Caco-2 (cell line): ENCODE measurements around the gene ABCB8. TPM values are rescaled to one million over a fixed set of nuclear protein-coding genes. Genes with fewer than 3 reads are reported as not detected.
A peak's percentile ranks its signal among the peaks of the same experiment; 100 is the strongest.

Experiments
- BruUV-seq: library from RNA; stranded (reverse); fragments of 400-500 nt; replicated peaks from 2 replicates; lab custom pipeline; 2021; lab: Mats Ljungman, UMichigan
- CTCF ChIA-PET: fragments of 300-600 bp; sonication (Branson Sonifier 250); formaldehyde crosslinking; loops from one replicate; lab custom pipeline; 2022; ENCODE audit warnings: antibody characterized with exemption; lab: Charles Lee
- POLR2A ChIA-PET: fragments of 300-600 bp; sonication (Branson Sonifier 250); formaldehyde crosslinking; loops from one replicate; lab custom pipeline; 2022; ENCODE audit warnings: antibody characterized with exemption; lab: Charles Lee
- DNase-seq, 2 experiments: peaks; one replicate each; pipeline versions ENCODE4 v3.0.0 to v3.0.0-alpha.2; 2020 to 2022
- H3K27me3 ChIP-seq: replicated peaks from 2 replicates; pipeline ENCODE4 v1.6.0; 2011; ENCODE audit warnings: low read length; ENCODE audit not compliant: control insufficient read depth, insufficient read depth
- H3K36me3 ChIP-seq: 2 replicates; pipeline ENCODE4 v1.5.1; 2011; ENCODE audit warnings: low read length; ENCODE audit not compliant: control insufficient read depth, insufficient read depth
- H3K4me1 ChIP-seq: fragments of 250-450 bp; sonication (Bioruptor Pico); 2 replicates; pipeline ENCODE4 v1.5.1; 2020; ENCODE audit warnings: mild to moderate bottlenecking
- H3K4me3 ChIP-seq: 2 replicates; pipeline ENCODE4 v1.5.1; 2011; ENCODE audit warnings: low read depth, mild to moderate bottlenecking, control low read depth, low read length
- H3K9me3 ChIP-seq: fragments of 250-450 bp; sonication (Bioruptor Pico); 2 replicates; pipeline ENCODE4 v1.5.1; 2020; ENCODE audit warnings: mild to moderate bottlenecking, moderate library complexity
- H3K27ac Mint-ChIP-seq: one replicate; pipeline ENCODE4 v1.8.0; 2022; ENCODE audit warnings: mixed read lengths; ENCODE audit not compliant: unreplicated experiment
- H3K27me3 Mint-ChIP-seq: one replicate; pipeline ENCODE4 v1.8.0; 2022; ENCODE audit warnings: mixed read lengths; ENCODE audit not compliant: insufficient read depth, unreplicated experiment
- H3K36me3 Mint-ChIP-seq: one replicate; pipeline ENCODE4 v1.8.0; 2022; ENCODE audit warnings: mild to moderate bottlenecking, mixed read lengths; ENCODE audit not compliant: insufficient read depth, unreplicated experiment
- H3K4me1 Mint-ChIP-seq: one replicate; pipeline ENCODE4 v1.8.0; 2022; ENCODE audit warnings: low read depth, mixed read lengths; ENCODE audit not compliant: unreplicated experiment
- H3K4me3 Mint-ChIP-seq: one replicate; pipeline ENCODE4 v1.8.0; 2022; ENCODE audit warnings: mild to moderate bottlenecking, moderate library complexity, mixed read lengths; ENCODE audit not compliant: unreplicated experiment
- H3K9me3 Mint-ChIP-seq: one replicate; pipeline ENCODE4 v1.8.0; 2022; ENCODE audit warnings: mixed read lengths; ENCODE audit not compliant: unreplicated experiment
- CTCF ChIP-seq, 2 experiments: fragments of 200-600 bp in 1 of 2; IDR thresholded peaks; 1 replicate in 1 of 2; 2 replicates in 1 of 2; pipeline versions ENCODE4 v1.5.1 to v1.8.0; 2011 to 2022; ENCODE audit warnings: antibody characterized with exemption in 1 of 2, control low read depth in 1 of 2, inconsistent platforms in 1 of 2, low read depth in 1 of 2, low read length in 1 of 2, mild to moderate bottlenecking in 1 of 2, moderate library complexity in 1 of 2; ENCODE audit not compliant: insufficient read depth in 1 of 2, severe bottlenecking in 1 of 2, unreplicated experiment in 1 of 2
- intact Hi-C: fragments of 100-400 bp; cut with micrococcal nuclease; formaldehyde crosslinking; loops from one replicate; pipeline ENCODE4 v1.10.0; 2022; ENCODE audit not compliant: unreplicated experiment
- total RNA-seq: library from RNA; stranded (reverse); gene quantifications from 2 replicates; pipeline ENCODE4 v1.2.3, GENCODE V29; 2022

ABCB8 gene
- total RNA-seq, 1 experiment from 2014 or later = 30.8 TPM

DNA sequence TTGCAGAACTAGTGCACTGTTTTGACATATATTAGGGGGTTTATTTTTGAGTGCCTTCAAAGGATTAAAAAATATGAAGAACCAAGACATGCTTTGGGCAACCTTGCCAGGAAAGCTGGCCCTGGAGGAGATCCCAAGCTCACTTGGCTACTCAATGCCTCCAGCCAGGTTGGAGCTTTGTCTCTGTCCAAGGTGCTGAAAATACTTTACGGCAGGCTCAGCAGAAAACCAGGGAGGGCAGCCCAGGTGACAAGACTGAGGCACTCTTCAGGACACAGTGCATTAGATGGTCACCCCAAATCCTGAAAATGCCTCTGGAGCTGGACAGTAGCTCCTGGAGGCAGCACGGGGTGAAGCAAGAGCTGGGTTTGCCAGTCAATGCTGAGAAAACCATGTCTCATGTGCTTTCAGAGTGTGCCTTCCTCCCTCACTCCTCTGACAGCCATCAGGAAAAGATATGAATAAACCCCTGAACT lies 44.3 kb upstream of the ABCB8 start:
- POLR2A ChIA-PET = interaction anchor here (0.6 kb wide), 1 partner anchor 184 kb away, joined by 4 read pairs; the partner anchor contains the start of gene TMEM176B
- CTCF ChIA-PET = interaction anchor here (0.7 to 1.6 kb wide), 6 partner anchors 10 to 44 kb away, joined by 3 to 8 read pairs (median 5); partner anchors contain the start of gene ABCB8
- DNase-seq = peak in 1 of 2 experiments; percentile 76
- Histone ChIP-seq H3K27me3 (no peaks in the 10 kb centered on the region; the same call in 1 of the 2 replicates), H3K9me3 (no peaks in the 10 kb centered on the region; the same call in 1 of the 2 replicates), H3K36me3 (no peaks in the 10 kb centered on the region), H3K4me1 (no peaks in the 10 kb centered on the region), H3K4me3 (no peak overlapping the region)
- H3K36me3 Mint-ChIP-seq = peaks cover 2% of the 10 kb centered on the region
- peaks cover 2% of the 10 kb centered on the region for H3K4me1 Mint-ChIP-seq
- no TSS peak for BruUV-seq
- H3K27ac Mint-ChIP-seq = no peak overlapping the region
- H3K9me3 Mint-ChIP-seq = no peaks in the 10 kb centered on the region
- intact Hi-C loops = no loop called here
- no peak overlapping the region for H3K4me3 Mint-ChIP-seq
- H3K27me3 Mint-ChIP-seq = peaks cover 12% of the 10 kb centered on the region
- TF ChIP-seq CTCF (IDR thresholded peaks at IDR 0.05; ENCODE audit: insufficient read depth in 1 of 2, low read depth in 1 of 2, low read length in 1 of 2, severe bottlenecking in 1 of 2, unreplicated experiment in 1 of 2) = no peak

DNA sequence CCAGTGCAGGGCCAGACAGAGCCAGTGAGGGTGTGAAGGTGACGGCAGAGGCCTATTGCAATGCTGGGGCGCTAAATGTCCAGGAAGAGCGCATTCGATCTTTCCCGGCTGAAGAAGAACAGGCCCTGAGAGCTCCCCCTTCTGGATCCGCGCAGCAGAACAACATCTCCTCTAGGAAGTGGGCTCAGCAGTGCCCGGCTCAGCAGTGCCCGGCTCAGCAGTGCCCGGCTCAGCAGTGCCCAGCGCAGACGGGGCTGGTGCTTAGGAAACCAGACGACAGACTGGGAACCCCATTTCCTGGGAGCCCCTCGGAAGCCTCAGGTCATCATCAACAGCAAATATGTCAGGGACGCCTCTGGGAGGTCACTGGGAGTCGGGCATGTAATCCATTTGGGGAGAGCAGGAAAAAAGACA lies 42.1 kb upstream of the ABCB8 start:
- Histone ChIP-seq H3K9me3 (peaks cover 13% of the 10 kb centered on the region), H3K36me3 (no peaks in the 10 kb centered on the region), H3K4me3 (no peak overlapping the region), H3K4me1 (no peaks in the 10 kb centered on the region), H3K27me3 (no peaks in the 10 kb centered on the region; the same call in 1 of the 2 replicates)
- CTCF ChIA-PET = interaction anchor here (0.6 to 1.9 kb wide), 8 partner anchors 9 to 123 kb away, joined by 3 to 7 read pairs (median 3); no protein-coding TSS in a partner anchor
- DNase-seq = peak; percentile 63 to 72
- Mint-ChIP-seq H3K4me3 (no peak overlapping the region), H3K27ac (no peak overlapping the region), H3K9me3 (peaks cover 14% of the 10 kb centered on the region), H3K27me3 (peaks cover 6% of the 10 kb centered on the region), H3K4me1 (no peaks in the 10 kb centered on the region), H3K36me3 (no peaks in the 10 kb centered on the region)
- peak; percentile 69 to 88 for TF ChIP-seq CTCF (IDR thresholded peaks at IDR 0.05; ENCODE audit: insufficient read depth in 1 of 2, low read depth in 1 of 2, low read length in 1 of 2, severe bottlenecking in 1 of 2, unreplicated experiment in 1 of 2)
- POLR2A ChIA-PET = interaction anchor here (0.6 kb wide), 1 partner anchor 12 kb away, joined by 3 read pairs; no protein-coding TSS in a partner anchor
- intact Hi-C loops = loop anchor here (1.0 to 5.0 kb wide), 4 partner anchors 8 to 209 kb away; partner anchors contain the start of gene KCNH2
- BruUV-seq = no TSS peak

- Mint-ChIP-seq H3K4me3 (no peak overlapping the region), H3K4me1 (no peaks in the 10 kb centered on the region), H3K36me3 (no peaks in the 10 kb centered on the region), H3K9me3 (peaks cover 18% of the 10 kb centered on the region), H3K27me3 (peaks cover 3% of the 10 kb centered on the region), H3K27ac (no peak overlapping the region)
- ChIA-PET CTCF (interaction anchor here (0.6 to 1.9 kb wide), 8 partner anchors 8 to 137 kb away, joined by 3 to 7 read pairs (median 3); no protein-coding TSS in a partner anchor), POLR2A (interaction anchor here (0.6 kb wide), 1 partner anchor 12 kb away, joined by 3 read pairs; no protein-coding TSS in a partner anchor)
- TF ChIP-seq CTCF (IDR thresholded peaks at IDR 0.05; ENCODE audit: insufficient read depth in 1 of 2, low read depth in 1 of 2, low read length in 1 of 2, severe bottlenecking in 1 of 2, unreplicated experiment in 1 of 2) = no peak
- intact Hi-C loops = loop anchor here (1.0 to 5.0 kb wide), 4 partner anchors 8 to 209 kb away; partner anchors contain the start of gene KCNH2
- Histone ChIP-seq H3K36me3 (no peaks in the 10 kb centered on the region), H3K9me3 (peaks cover 14% of the 10 kb centered on the region), H3K4me1 (no peaks in the 10 kb centered on the region), H3K4me3 (no peak overlapping the region), H3K27me3 (no peaks in the 10 kb centered on the region; the same call in 1 of the 2 replicates)
- no peak for DNase-seq
- BruUV-seq = no TSS peak
Observed at GRCh38 chr7:150986556-150986955, 41.7 kb upstream of the ABCB8 start.
